KMS-11 (cell line): ENCODE data around the gene DNAH17.

ENCODE experiments used
- H2AFZ ChIP-seq: fragments of 200-600 bp; sonication (generic); 2 replicates; pipeline ENCODE4 v1.6.1; 2016; ENCODE audit warnings: antibody characterized with exemption, mixed run types, low read depth
- H3K27ac ChIP-seq: fragments of 200-600 bp; sonication (generic); 2 replicates; pipeline ENCODE4 v1.6.1; 2016; ENCODE audit warnings: mild to moderate bottlenecking, mixed run types
- H3K27me3 ChIP-seq: fragments of 200-600 bp; sonication (generic); 2 replicates; pipeline ENCODE4 v1.6.1; 2017; ENCODE audit warnings: mild to moderate bottlenecking, low read depth, mixed run types, moderate library complexity; ENCODE audit not compliant: insufficient read depth
- H3K36me3 ChIP-seq: fragments of 200-600 bp; sonication (generic); 2 replicates; pipeline ENCODE4 v1.6.1; 2017; ENCODE audit warnings: mild to moderate bottlenecking, mixed run types; ENCODE audit not compliant: insufficient read depth
- H3K4me1 ChIP-seq: fragments of 200-600 bp; sonication (generic); 2 replicates; pipeline ENCODE4 v1.6.1; 2016; ENCODE audit warnings: mild to moderate bottlenecking, low read depth, mixed run types; ENCODE audit not compliant: poor library complexity, severe bottlenecking
- H3K4me2 ChIP-seq: fragments of 200-600 bp; sonication (generic); 2 replicates; pipeline ENCODE4 v1.7.0; 2016; ENCODE audit warnings: mild to moderate bottlenecking, mixed run types
- H3K4me3 ChIP-seq: fragments of 200-600 bp; sonication (generic); IDR thresholded peaks from 2 replicates; pipeline ENCODE4 v1.6.1; 2017; ENCODE audit warnings: low read depth, low read length, mixed read lengths; ENCODE audit not compliant: insufficient read depth
- H3K79me2 ChIP-seq: fragments of 200-600 bp; sonication (generic); 2 replicates; pipeline ENCODE4 v1.6.1; 2016; ENCODE audit warnings: low read depth, mixed run types; ENCODE audit not compliant: insufficient read depth
- H3K9ac ChIP-seq: fragments of 200-600 bp; sonication (generic); 2 replicates; pipeline ENCODE4 v1.6.1; 2016; ENCODE audit warnings: mild to moderate bottlenecking, mixed run types
- H4K20me1 ChIP-seq: fragments of 200-600 bp; sonication (generic); 2 replicates; pipeline ENCODE4 v1.6.1; 2016; ENCODE audit warnings: mild to moderate bottlenecking, mixed run types; ENCODE audit not compliant: insufficient read depth
- CTCF ChIP-seq: fragments of 200-600 bp; sonication (generic); conservative IDR thresholded peaks from 2 replicates; pipeline ENCODE4 v1.6.1; 2017; ENCODE audit warnings: low read depth, mild to moderate bottlenecking, antibody characterized with exemption, low read length, moderate library complexity, mixed read lengths

DNAH17 gene

DNA sequence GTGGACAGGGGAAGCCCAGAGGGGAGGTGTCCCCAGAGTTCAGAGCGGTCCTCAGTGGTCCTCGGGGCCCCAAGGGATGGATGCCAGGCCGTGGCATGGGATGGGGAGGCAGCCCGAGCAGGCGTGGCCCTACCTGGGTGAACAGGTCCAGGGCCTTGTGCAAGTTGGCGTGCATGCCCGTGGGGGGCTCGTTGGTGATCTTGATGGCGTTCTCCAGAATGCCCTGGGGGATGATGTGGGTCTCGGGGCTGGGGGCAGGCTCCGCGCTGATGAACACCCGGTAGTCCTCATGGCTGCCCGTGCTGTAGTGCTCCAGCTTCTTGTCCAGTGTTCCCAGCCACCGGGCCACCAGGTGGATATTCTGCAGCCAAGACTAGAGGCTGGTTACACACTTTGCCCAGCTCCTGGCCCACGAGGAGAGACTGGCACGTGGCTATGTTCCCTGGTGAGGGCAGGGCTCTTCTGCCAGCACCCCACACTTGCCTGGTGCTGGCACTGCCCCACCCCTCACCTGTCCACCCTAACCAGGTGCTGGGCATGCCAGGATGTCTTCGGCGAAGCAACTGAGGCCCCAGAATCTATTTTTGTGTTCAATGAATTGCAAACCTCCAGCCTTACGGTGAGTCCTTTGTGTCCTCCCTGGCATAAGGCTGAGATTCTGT lies 139.6 kb downstream of the DNAH17 start:
- Histone ChIP-seq H3K27ac (no peak overlapping the region), H3K4me3 (no peak overlapping the region), H2AFZ (no peak overlapping the region), H3K4me1 (no peaks in the 10 kb centered on the region), H3K9ac (no peak overlapping the region), H3K27me3 (no peaks in the 10 kb centered on the region), H3K79me2 (no peaks in the 10 kb centered on the region), H4K20me1 (no peaks in the 10 kb centered on the region), H3K4me2 (no peak overlapping the region), H3K36me3 (no peaks in the 10 kb centered on the region)
- TF ChIP-seq CTCF, result no peak

GRCh38 chr17:78435330-78436005 lies 141.7 kb downstream of the DNAH17 start:
- no peak overlapping the region for H2AFZ ChIP-seq
- no peak overlapping the region for H3K27ac ChIP-seq
- H3K9ac ChIP-seq, result no peak overlapping the region
- H3K4me2 ChIP-seq, result no peak overlapping the region
- TF ChIP-seq CTCF, result no peak
- H3K79me2 ChIP-seq, result no peaks in the 10 kb centered on the region
- H3K27me3 ChIP-seq, result no peaks in the 10 kb centered on the region
- no peaks in the 10 kb centered on the region for H3K36me3 ChIP-seq
- H3K4me1 ChIP-seq, result no peaks in the 10 kb centered on the region
- H3K4me3 ChIP-seq, result no peak overlapping the region
- H4K20me1 ChIP-seq, result no peaks in the 10 kb centered on the region

DNA sequence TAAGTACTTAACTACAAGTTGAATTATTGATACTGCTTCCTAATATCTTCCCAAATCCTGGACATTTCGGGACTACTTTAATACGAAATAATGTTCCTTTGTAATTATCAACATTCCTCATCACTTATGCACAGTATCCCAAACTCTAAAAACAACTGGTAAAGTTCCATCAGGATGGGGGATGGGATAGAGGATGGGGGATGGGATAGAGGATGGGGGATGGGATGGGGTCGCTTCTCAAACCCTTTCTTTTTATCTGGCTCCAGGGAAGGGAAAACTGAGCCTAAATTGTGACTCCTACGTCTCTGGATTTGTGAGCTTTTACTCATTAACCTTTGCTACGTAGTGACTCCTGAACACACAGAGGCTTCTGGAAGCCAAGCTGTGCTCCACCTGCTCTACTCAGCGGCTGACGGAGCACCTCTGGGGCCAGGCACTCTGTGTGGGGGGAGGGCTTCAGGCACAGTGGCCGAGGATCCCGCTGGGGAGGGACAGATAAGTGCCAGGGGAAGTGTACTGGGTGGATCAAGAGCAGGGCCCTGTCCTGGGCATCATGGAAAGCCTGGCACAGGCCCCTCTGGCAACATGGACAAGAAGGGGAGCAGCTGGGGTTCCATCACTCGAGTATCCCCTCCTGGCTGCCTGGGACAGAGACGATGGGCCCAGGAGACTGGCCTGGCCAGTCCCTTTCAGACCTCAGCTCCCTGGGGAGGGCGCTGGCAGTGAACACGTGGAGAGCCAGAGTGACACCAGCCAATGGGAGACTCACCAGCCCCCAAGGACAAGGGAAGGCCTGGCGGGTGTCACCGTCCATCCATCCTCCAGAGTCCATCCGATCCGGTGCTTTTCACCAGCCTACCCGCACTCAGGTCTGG lies 142.5 kb downstream of the DNAH17 start:
- H3K36me3 ChIP-seq, result no peaks in the 10 kb centered on the region
- H4K20me1 ChIP-seq, result no peaks in the 10 kb centered on the region
- no peak overlapping the region for H3K9ac ChIP-seq
- H2AFZ ChIP-seq, result no peak overlapping the region
- no peak overlapping the region for H3K27ac ChIP-seq
- no peak overlapping the region for H3K4me3 ChIP-seq
- H3K79me2 ChIP-seq, result no peaks in the 10 kb centered on the region
- H3K27me3 ChIP-seq, result no peaks in the 10 kb centered on the region
- TF ChIP-seq CTCF, result no peak
- no peak overlapping the region for H3K4me2 ChIP-seq
- H3K4me1 ChIP-seq, result no peaks in the 10 kb centered on the region

DNA sequence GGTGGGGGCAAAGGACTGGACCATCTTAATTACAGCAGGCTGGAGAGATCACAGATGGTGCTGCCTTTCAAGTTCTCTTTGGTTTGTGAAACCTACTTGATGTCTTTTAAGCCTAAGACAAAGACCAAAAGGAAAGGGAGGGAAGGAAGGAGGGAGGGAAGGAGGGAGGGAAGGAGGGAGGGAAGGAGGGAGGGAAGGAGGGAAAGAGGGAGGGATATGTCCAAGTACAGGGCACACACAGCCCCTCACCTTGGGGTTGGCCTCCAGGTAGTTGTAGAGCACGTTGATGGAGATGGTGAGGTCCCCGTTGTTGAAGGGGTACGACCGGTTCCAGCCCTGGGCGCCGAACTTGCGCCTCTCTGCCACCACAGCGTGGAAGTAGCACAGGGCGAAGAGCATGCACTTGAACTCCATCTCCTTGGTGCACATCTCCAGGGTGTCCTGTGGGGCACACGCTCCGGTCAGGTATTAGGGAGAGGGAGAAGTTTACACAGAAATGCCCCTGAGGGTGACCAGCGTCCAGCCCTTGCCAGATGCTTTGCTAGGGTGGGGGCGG lies 143.3 kb downstream of the DNAH17 start:
- Histone ChIP-seq H3K27me3 (no peaks in the 10 kb centered on the region), H3K9ac (no peak overlapping the region), H3K79me2 (no peaks in the 10 kb centered on the region), H2AFZ (no peak overlapping the region), H3K4me1 (no peaks in the 10 kb centered on the region), H3K36me3 (no peaks in the 10 kb centered on the region), H3K4me2 (no peak overlapping the region), H4K20me1 (no peaks in the 10 kb centered on the region), H3K4me3 (no peak overlapping the region), H3K27ac (no peak overlapping the region)
- TF ChIP-seq CTCF, result no peak
